Keratinocyte (primary cell): ENCODE results near the gene MPZ.

ENCODE experiments used
- CTCF ChIP-seq, 3 experiments: IDR thresholded peaks in 1 of 3; conservative IDR thresholded peaks in 1 of 3; optimal IDR thresholded peaks in 1 of 3; 2 replicates in 2 of 3; 3 replicates in 1 of 3; pipeline versions ENCODE3 to v1.5.1; 2011; ENCODE audit warnings: low read length in 3 of 3, mild to moderate bottlenecking in 3 of 3, moderate library complexity in 2 of 3, control low read depth in 1 of 3, inconsistent platforms in 1 of 3; ENCODE audit not compliant: insufficient read depth in 2 of 3; ENCODE audit errors: extremely low read depth in 1 of 3
- EZH2 ChIP-seq: IDR thresholded peaks from one replicate; pipeline ENCODE4 v1.6.1; 2012; ENCODE audit warnings: inconsistent platforms, mild to moderate bottlenecking, low read length, moderate library complexity

- TF ChIP-seq CTCF (optimal IDR thresholded peaks at IDR 0.05 in 1 of 3, IDR thresholded peaks at IDR 0.05 in 1 of 3, conservative IDR thresholded peaks at IDR 0.05 in 1 of 3; ENCODE audit: extremely low read depth in 1 of 3, insufficient read depth in 2 of 3, low read length in 3 of 3) (no peak), EZH2 (no peak)
These were observed 10.4 kb downstream of the MPZ start for GRCh38 chr1:161299347-161299746.
